ENCODE results near the gene FANCC.
"Not testable (repeated sequence)": the region's sequence is repeated elsewhere in the genome, so short reads cannot be mapped to it uniquely, and the experiment has no call there.

Gene FANCC

GRCh38 chr9:95224376-95225019, 93.0 kb downstream of the FANCC start:
- DNase-seq (ENCODE audit: low spot score) = no peak
- no peak overlapping the region for H3K4me3 Mint-ChIP-seq
- H3K9me3 Mint-ChIP-seq = no peaks in the 10 kb centered on the region
- peaks cover 8% of the 10 kb centered on the region for H3K36me3 Mint-ChIP-seq (ENCODE audit: low read depth)
- H3K27me3 Mint-ChIP-seq (ENCODE audit: low read depth) = no peaks in the 10 kb centered on the region
- no peak overlapping the region for H3K27ac Mint-ChIP-seq
- H3K4me1 Mint-ChIP-seq (ENCODE audit: low read depth) = peaks cover 5% of the 10 kb centered on the region

- H3K4me3 Mint-ChIP-seq; DNase-seq (ENCODE audit: low spot score); H3K4me1 Mint-ChIP-seq (ENCODE audit: low read depth); H3K27ac Mint-ChIP-seq; H3K27me3 Mint-ChIP-seq (ENCODE audit: low read depth); H3K36me3 Mint-ChIP-seq (ENCODE audit: low read depth); H3K9me3 Mint-ChIP-seq: not testable (repeated sequence)
These were observed 97.2 kb downstream of the FANCC start for GRCh38 chr9:95220352-95220751.

- Mint-ChIP-seq H3K27ac (no peak overlapping the region), H3K9me3 (no peaks in the 10 kb centered on the region), H3K4me3 (no peak overlapping the region), H3K36me3 (ENCODE audit: low read depth) (peaks cover 5% of the 10 kb centered on the region), H3K27me3 (ENCODE audit: low read depth) (no peaks in the 10 kb centered on the region), H3K4me1 (ENCODE audit: low read depth) (peaks cover 3% of the 10 kb centered on the region)
- no peak for DNase-seq (ENCODE audit: low spot score)
These were observed 98.7 kb downstream of the FANCC start for GRCh38 chr9:95218773-95219172.

- DNase-seq (ENCODE audit: low spot score) = no peak
- H3K27me3 Mint-ChIP-seq (ENCODE audit: low read depth) = no peaks in the 10 kb centered on the region
- no peak overlapping the region for H3K4me3 Mint-ChIP-seq
- H3K4me1 Mint-ChIP-seq (ENCODE audit: low read depth) = peaks cover 5% of the 10 kb centered on the region
- no peaks in the 10 kb centered on the region for H3K9me3 Mint-ChIP-seq
- no peak overlapping the region for H3K27ac Mint-ChIP-seq
- peaks cover 5% of the 10 kb centered on the region for H3K36me3 Mint-ChIP-seq (ENCODE audit: low read depth)
These were observed 99.6 kb downstream of the FANCC start for GRCh38 chr9:95217936-95218335.

- H3K27me3 Mint-ChIP-seq (ENCODE audit: low read depth) = no peaks in the 10 kb centered on the region
- H3K36me3 Mint-ChIP-seq (ENCODE audit: low read depth) = peaks cover 3% of the 10 kb centered on the region
- no peak overlapping the region for H3K27ac Mint-ChIP-seq
- H3K4me3 Mint-ChIP-seq = no peak overlapping the region
- no peaks in the 10 kb centered on the region for H3K9me3 Mint-ChIP-seq
- H3K4me1 Mint-ChIP-seq (ENCODE audit: low read depth) = peaks cover 11% of the 10 kb centered on the region
- DNase-seq (ENCODE audit: low spot score) = no peak
These were observed 102.1 kb downstream of the FANCC start for GRCh38 chr9:95215336-95215898.

- Mint-ChIP-seq H3K4me3 (no peak overlapping the region), H3K9me3 (no peaks in the 10 kb centered on the region), H3K27me3 (ENCODE audit: low read depth) (no peaks in the 10 kb centered on the region), H3K4me1 (ENCODE audit: low read depth) (peaks cover 11% of the 10 kb centered on the region), H3K27ac (no peak overlapping the region), H3K36me3 (ENCODE audit: low read depth) (no peaks in the 10 kb centered on the region)
- DNase-seq (ENCODE audit: low spot score) = no peak
These were observed 104.4 kb downstream of the FANCC start for GRCh38 chr9:95213117-95213516.

GRCh38 chr9:95211028-95211427, 106.5 kb downstream of the FANCC start:
- Mint-ChIP-seq H3K36me3 (ENCODE audit: low read depth) (no peaks in the 10 kb centered on the region), H3K27ac (no peak overlapping the region), H3K9me3 (no peaks in the 10 kb centered on the region), H3K27me3 (ENCODE audit: low read depth) (no peaks in the 10 kb centered on the region), H3K4me3 (no peak overlapping the region), H3K4me1 (ENCODE audit: low read depth) (peaks cover 11% of the 10 kb centered on the region)
- DNase-seq (ENCODE audit: low spot score) = no peak

- H3K27ac Mint-ChIP-seq = no peak overlapping the region
- no peaks in the 10 kb centered on the region for H3K9me3 Mint-ChIP-seq
- H3K4me1 Mint-ChIP-seq (ENCODE audit: low read depth) = peaks cover 3% of the 10 kb centered on the region
- H3K36me3 Mint-ChIP-seq (ENCODE audit: low read depth) = peaks cover 2% of the 10 kb centered on the region
- H3K4me3 Mint-ChIP-seq = no peak overlapping the region
- no peak for DNase-seq (ENCODE audit: low spot score)
- no peaks in the 10 kb centered on the region for H3K27me3 Mint-ChIP-seq (ENCODE audit: low read depth)
These were observed 110.1 kb downstream of the FANCC start for GRCh38 chr9:95207403-95207802.

GRCh38 chr9:95206143-95206542, 111.4 kb downstream of the FANCC start:
- H3K4me3 Mint-ChIP-seq = no peak overlapping the region
- no peaks in the 10 kb centered on the region for H3K4me1 Mint-ChIP-seq (ENCODE audit: low read depth)
- H3K27me3 Mint-ChIP-seq (ENCODE audit: low read depth) = no peaks in the 10 kb centered on the region
- no peak overlapping the region for H3K27ac Mint-ChIP-seq
- H3K36me3 Mint-ChIP-seq (ENCODE audit: low read depth) = peaks cover 2% of the 10 kb centered on the region
- DNase-seq (ENCODE audit: low spot score) = no peak
- no peaks in the 10 kb centered on the region for H3K9me3 Mint-ChIP-seq

GRCh38 chr9:95204710-95205109, 112.8 kb downstream of the FANCC start:
- H3K9me3 Mint-ChIP-seq = no peaks in the 10 kb centered on the region
- DNase-seq (ENCODE audit: low spot score) = no peak
- no peaks in the 10 kb centered on the region for H3K27me3 Mint-ChIP-seq (ENCODE audit: low read depth)
- H3K27ac Mint-ChIP-seq = no peak overlapping the region
- H3K4me1 Mint-ChIP-seq (ENCODE audit: low read depth) = no peaks in the 10 kb centered on the region
- peaks cover 2% of the 10 kb centered on the region for H3K36me3 Mint-ChIP-seq (ENCODE audit: low read depth)
- no peak overlapping the region for H3K4me3 Mint-ChIP-seq

GRCh38 chr9:95204310-95204709, 113.2 kb downstream of the FANCC start:
- H3K36me3 Mint-ChIP-seq (ENCODE audit: low read depth) = peaks cover 2% of the 10 kb centered on the region
- peaks cover under 1% of the 10 kb centered on the region for H3K4me1 Mint-ChIP-seq (ENCODE audit: low read depth)
- no peaks in the 10 kb centered on the region for H3K27me3 Mint-ChIP-seq (ENCODE audit: low read depth)
- H3K9me3 Mint-ChIP-seq = no peaks in the 10 kb centered on the region
- H3K27ac Mint-ChIP-seq = no peak overlapping the region
- no peak for DNase-seq (ENCODE audit: low spot score)
- H3K4me3 Mint-ChIP-seq = no peak overlapping the region

GRCh38 chr9:95203019-95203418, 114.5 kb downstream of the FANCC start:
- H3K4me3 Mint-ChIP-seq; H3K27me3 Mint-ChIP-seq (ENCODE audit: low read depth); H3K27ac Mint-ChIP-seq; H3K36me3 Mint-ChIP-seq (ENCODE audit: low read depth); H3K9me3 Mint-ChIP-seq; H3K4me1 Mint-ChIP-seq (ENCODE audit: low read depth); DNase-seq (ENCODE audit: low spot score): not testable (repeated sequence)

GRCh38 chr9:95202076-95202681, 115.3 kb downstream of the FANCC start:
- no peak overlapping the region for H3K27ac Mint-ChIP-seq
- H3K36me3 Mint-ChIP-seq (ENCODE audit: low read depth) = peaks cover 2% of the 10 kb centered on the region
- no peak overlapping the region for H3K4me3 Mint-ChIP-seq

GRCh38 chr9:95201206-95201605, 116.3 kb downstream of the FANCC start:
- Mint-ChIP-seq H3K27me3 (ENCODE audit: low read depth) (no peaks in the 10 kb centered on the region), H3K4me1 (ENCODE audit: low read depth) (peaks cover 2% of the 10 kb centered on the region), H3K27ac (no peak overlapping the region), H3K36me3 (ENCODE audit: low read depth) (peaks cover 2% of the 10 kb centered on the region), H3K9me3 (no peaks in the 10 kb centered on the region), H3K4me3 (no peak overlapping the region)
- no peak for DNase-seq (ENCODE audit: low spot score)

More at GRCh38 chr9:95202076-95202681, 115.3 kb downstream of the FANCC start:
- Mint-ChIP-seq H3K27me3 (ENCODE audit: low read depth) (no peaks in the 10 kb centered on the region), H3K9me3 (no peaks in the 10 kb centered on the region), H3K4me1 (ENCODE audit: low read depth) (peaks cover 2% of the 10 kb centered on the region)
- DNase-seq (ENCODE audit: low spot score) = no peak

Measured in T-helper 2 cell treated with Interferon-gamma antibody and Interleukin-4, amounts not matched to agents 5 μg/mL and 100 μg/mL, for 36 hours (primary cell).